Neuronal stem cell (in vitro differentiated cells): ENCODE data around the gene SCNN1B.

Experiments used
- DNase-seq: peaks from one replicate; pipeline ENCODE4 v3.0.0-alpha.2; 2013; ENCODE audit warnings: low spot score
- H2AFZ ChIP-seq: one replicate; pipeline ENCODE4 v1.6.1; 2013; ENCODE audit warnings: mild to moderate bottlenecking, low read length, inconsistent platforms
- H2AK5ac ChIP-seq: 2 replicates; pipeline ENCODE4 v1.6.1; 2013; ENCODE audit warnings: low read depth, mild to moderate bottlenecking, inconsistent platforms, low read length, moderate library complexity, mixed read lengths
- H2BK120ac ChIP-seq: 2 replicates; pipeline ENCODE4 v1.6.1; 2013; ENCODE audit warnings: low read depth, mild to moderate bottlenecking, inconsistent platforms, low read length, moderate library complexity, mixed read lengths
- H2BK12ac ChIP-seq: one replicate; pipeline ENCODE4 v1.6.1; 2013; ENCODE audit warnings: low read length, inconsistent platforms
- H2BK15ac ChIP-seq: 2 replicates; pipeline ENCODE4 v1.6.1; 2013; ENCODE audit warnings: mild to moderate bottlenecking, low read length, inconsistent platforms, mixed read lengths
- H2BK5ac ChIP-seq: one replicate; pipeline ENCODE4 v1.6.1; 2013; ENCODE audit warnings: inconsistent platforms, mild to moderate bottlenecking, low read length, moderate library complexity
- H3K14ac ChIP-seq: one replicate; pipeline ENCODE4 v1.6.1; 2013; ENCODE audit warnings: low read length, inconsistent platforms
- H3K18ac ChIP-seq: 2 replicates; pipeline ENCODE4 v1.6.1; 2013; ENCODE audit warnings: low read length, inconsistent platforms
- H3K23ac ChIP-seq: 2 replicates; pipeline ENCODE4 v1.6.1; 2013; ENCODE audit warnings: low read depth, mild to moderate bottlenecking, mixed read lengths, low read length, inconsistent platforms; ENCODE audit not compliant: poor library complexity
- H3K27ac ChIP-seq: replicated peaks from 3 replicates; pipeline ENCODE4 v1.5.1; 2013; ENCODE audit warnings: low read length, inconsistent platforms
- H3K27me3 ChIP-seq, 3 experiments: 2 replicates each; pipeline ENCODE4 v1.6.1; 2013; ENCODE audit warnings: low read length in 3 of 3, mild to moderate bottlenecking in 2 of 3, inconsistent platforms in 1 of 3, low read depth in 1 of 3, mixed read lengths in 1 of 3, moderate library complexity in 1 of 3; ENCODE audit not compliant: control insufficient read depth in 3 of 3, insufficient read depth in 3 of 3
- H3K36me3 ChIP-seq, 2 donors: replicated peaks in 1 of 2; 2 replicates each; pipeline ENCODE4 v1.6.1; 2013; ENCODE audit warnings: low read length in 2 of 2; ENCODE audit not compliant: control insufficient read depth in 2 of 2, insufficient read depth in 2 of 2
- H3K4ac ChIP-seq: 2 replicates; pipeline ENCODE4 v1.6.1; 2013; ENCODE audit warnings: inconsistent platforms, mild to moderate bottlenecking, low read length, moderate library complexity
- H3K4me1 ChIP-seq, 2 donors: 1 replicate in 1 of 2; 2 replicates in 1 of 2; pipeline ENCODE4 v1.6.1; 2013; ENCODE audit warnings: low read length in 2 of 2, low read depth in 1 of 2; ENCODE audit not compliant: control insufficient read depth in 2 of 2, insufficient read depth in 1 of 2
- H3K4me2 ChIP-seq: one replicate; pipeline ENCODE4 v1.6.1; 2013; ENCODE audit warnings: mild to moderate bottlenecking, low read length, inconsistent platforms; ENCODE audit not compliant: insufficient read depth, poor library complexity, severe bottlenecking
- H3K4me3 ChIP-seq, 2 donors: 2 replicates each; pipeline ENCODE4 v1.5.1; 2013; ENCODE audit warnings: low read length in 2 of 2, mild to moderate bottlenecking in 2 of 2, inconsistent platforms in 1 of 2, moderate library complexity in 1 of 2
- H3K79me1 ChIP-seq: one replicate; pipeline ENCODE4 v1.6.1; 2013; ENCODE audit warnings: low read depth, mild to moderate bottlenecking, inconsistent platforms, low read length, moderate library complexity
- H3K9ac ChIP-seq: one replicate; pipeline ENCODE4 v1.6.1; 2013; ENCODE audit warnings: mild to moderate bottlenecking, low read depth, low read length, inconsistent platforms; ENCODE audit not compliant: poor library complexity
- H3K9me3 ChIP-seq, 2 donors: replicated peaks in 1 of 2; 2 replicates each; pipeline versions ENCODE3 to v1.6.1; 2013; ENCODE audit warnings: low read length in 2 of 2, mild to moderate bottlenecking in 2 of 2, inconsistent platforms in 1 of 2, low read depth in 1 of 2, mixed read lengths in 1 of 2, moderate library complexity in 1 of 2; ENCODE audit not compliant: control insufficient read depth in 2 of 2, insufficient read depth in 1 of 2
- H4K8ac ChIP-seq: one replicate; pipeline ENCODE4 v1.6.1; 2013; ENCODE audit warnings: low read depth, mild to moderate bottlenecking, inconsistent platforms, low read length, moderate library complexity
- H4K91ac ChIP-seq: one replicate; pipeline ENCODE4 v1.6.1; 2013; ENCODE audit warnings: low read length, low read depth, mild to moderate bottlenecking, inconsistent platforms; ENCODE audit not compliant: poor library complexity
- WGBS, 2 donors: extraction: QIAGEN DNeasy Blood & Tissue Kit; methylation state at CpG; one replicate each; pipeline ENCODE4 v1.1.7; 2013; ENCODE audit warnings: missing lambda C conversion rate in 2 of 2, mixed read lengths in 1 of 2; ENCODE audit not compliant: insufficient read length in 2 of 2, insufficient replicate concordance in 1 of 2; ENCODE audit errors: extremely low coverage in 2 of 2; 5-methylcytosine and 5-hydroxymethylcytosine counted together

The SCNN1B gene

DNA sequence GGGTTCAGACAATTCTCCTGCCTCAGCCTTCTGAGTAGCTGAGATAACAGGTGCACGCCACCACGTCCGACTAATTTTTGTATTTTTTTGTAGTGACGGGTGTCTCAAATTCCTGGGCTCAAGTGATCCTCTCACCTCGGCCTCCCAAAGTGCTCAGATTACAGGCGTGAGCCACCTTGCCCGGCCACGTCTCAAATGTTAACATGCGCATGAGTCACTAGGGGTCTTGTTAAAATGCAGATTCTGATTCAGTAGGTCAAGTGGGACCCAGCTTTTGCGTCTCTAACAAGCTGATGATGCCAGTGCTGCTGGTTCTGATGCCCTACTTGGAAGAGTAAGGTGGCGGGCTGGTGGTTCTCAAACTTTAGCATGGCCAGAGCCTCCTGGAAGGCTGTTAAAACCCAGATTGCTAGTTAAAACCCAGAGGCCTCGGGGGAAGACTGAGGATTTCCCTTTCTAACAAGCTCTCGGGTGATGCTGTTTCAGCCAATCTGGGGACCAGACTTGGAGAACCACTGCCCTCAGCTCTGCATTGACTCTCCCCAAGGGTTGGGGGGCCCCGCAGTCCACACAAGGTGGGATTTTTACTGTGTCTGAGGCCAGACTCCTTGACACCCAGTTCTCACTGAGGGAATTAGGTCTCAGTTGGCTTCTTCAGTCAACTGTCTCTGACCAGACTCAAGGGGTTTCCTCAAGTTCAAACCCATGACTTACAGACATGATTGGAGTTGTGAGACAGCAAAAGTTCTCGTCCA lies 17.9 kb downstream of the SCNN1B start:
- Histone ChIP-seq H3K14ac (no peak overlapping the region), H3K4me2 (no peak overlapping the region), H2BK120ac (no peak overlapping the region), H3K23ac (no peak overlapping the region), H3K9ac (no peak overlapping the region), H4K8ac (no peak overlapping the region), H3K27me3 (no peaks in the 10 kb centered on the region), H3K4me1 (no peaks in the 10 kb centered on the region), H3K79me1 (no peaks in the 10 kb centered on the region), H2BK12ac (no peak overlapping the region), H3K18ac (no peak overlapping the region), H2AK5ac (no peak overlapping the region), H2BK15ac (no peak overlapping the region), H3K4me3 (no peak overlapping the region), H3K36me3 (no peaks in the 10 kb centered on the region), H2AFZ (no peak overlapping the region), H3K9me3 (no peaks in the 10 kb centered on the region), H2BK5ac (peak overlapping the region; percentile 45), H4K91ac (no peak overlapping the region), H3K4ac (no peak overlapping the region), H3K27ac (no peak overlapping the region)
- no peak for DNase-seq
- no CpG with 5 or more reads among the region's 15 CpGs for WGBS, 2 donors

- Histone ChIP-seq H3K14ac (no peak overlapping the region), H3K18ac (no peak overlapping the region), H3K9ac (no peak overlapping the region), H3K23ac (no peak overlapping the region), H2AK5ac (no peak overlapping the region), H2BK120ac (no peak overlapping the region), H2BK5ac (peak overlapping the region; percentile 45), H3K4me1 (no peaks in the 10 kb centered on the region), H4K91ac (no peak overlapping the region), H2AFZ (no peak overlapping the region), H3K79me1 (no peaks in the 10 kb centered on the region), H3K27me3 (no peaks in the 10 kb centered on the region), H3K4me2 (no peak overlapping the region), H3K4me3 (no peak overlapping the region), H3K27ac (no peak overlapping the region), H2BK15ac (no peak overlapping the region), H3K36me3 (no peaks in the 10 kb centered on the region), H2BK12ac (no peak overlapping the region), H3K9me3 (no peaks in the 10 kb centered on the region), H4K8ac (no peak overlapping the region), H3K4ac (no peak overlapping the region)
- no CpG with 5 or more reads among the region's 7 CpGs for WGBS, 2 donors
- DNase-seq: no peak
Observed at GRCh38 chr16:23320693-23321092, 18.6 kb downstream of the SCNN1B start.

DNA sequence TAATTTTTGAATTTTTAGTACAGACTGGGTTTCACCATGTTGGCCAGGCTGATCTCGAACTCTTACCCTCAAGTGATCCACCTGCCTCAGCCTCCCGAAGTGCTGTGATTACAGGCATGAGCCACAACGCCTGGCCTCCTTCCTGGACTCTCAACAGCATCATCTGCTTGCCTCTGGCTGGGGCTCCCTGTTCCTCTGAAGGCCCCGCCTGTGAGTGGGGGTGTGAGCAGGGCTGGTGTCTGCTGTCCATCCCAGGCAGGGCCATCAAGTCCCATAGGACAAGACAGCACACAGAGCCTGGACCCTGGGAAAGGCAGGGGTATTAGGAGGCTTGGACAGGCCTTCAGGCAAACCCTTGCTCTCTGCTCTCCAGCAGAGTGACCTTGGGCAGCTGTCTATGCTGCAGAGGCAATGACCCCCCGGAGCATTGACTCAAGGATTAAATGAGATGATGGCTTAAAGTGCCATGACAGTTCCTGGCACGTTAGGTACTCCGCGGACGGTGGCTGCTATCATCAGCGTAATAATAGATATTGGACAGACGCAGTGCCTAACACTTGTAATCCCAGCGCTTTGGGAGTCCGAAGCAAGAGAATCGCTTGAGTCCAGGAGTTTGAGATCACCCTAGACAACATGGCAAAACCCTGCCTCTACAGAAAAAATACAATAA lies 19.2 kb downstream of the SCNN1B start:
- no peak overlapping the region for H2AFZ ChIP-seq
- DNase-seq: no peak
- H3K18ac ChIP-seq: no peak overlapping the region
- no peak overlapping the region for H2AK5ac ChIP-seq
- no peaks in the 10 kb centered on the region for H3K9me3 ChIP-seq
- H3K9ac ChIP-seq: peak overlapping the region; percentile 12
- no peak overlapping the region for H3K4me2 ChIP-seq
- H3K4ac ChIP-seq: no peak overlapping the region
- no peaks in the 10 kb centered on the region for H3K27me3 ChIP-seq
- H2BK5ac ChIP-seq: no peak overlapping the region
- WGBS, 2 donors: no CpG with 5 or more reads among the region's 14 CpGs
- H3K4me1 ChIP-seq: no peaks in the 10 kb centered on the region
- no peak overlapping the region for H2BK12ac ChIP-seq
- peak overlapping the region; percentile 74 for H2BK120ac ChIP-seq
- no peak overlapping the region for H4K91ac ChIP-seq
- H3K27ac ChIP-seq: no peak overlapping the region
- no peaks in the 10 kb centered on the region for H3K79me1 ChIP-seq
- no peak overlapping the region for H3K14ac ChIP-seq
- no peaks in the 10 kb centered on the region for H3K36me3 ChIP-seq
- no peak overlapping the region for H2BK15ac ChIP-seq
- no peak overlapping the region for H3K23ac ChIP-seq
- no peak overlapping the region for H4K8ac ChIP-seq
- H3K4me3 ChIP-seq: no peak overlapping the region

GRCh38 chr16:23323224-23324030 lies 21.3 kb downstream of the SCNN1B start:
- H3K18ac ChIP-seq: no peak overlapping the region
- H3K14ac ChIP-seq: no peak overlapping the region
- no peak overlapping the region for H3K4me3 ChIP-seq
- no peak overlapping the region for H3K27ac ChIP-seq
- no peak overlapping the region for H2BK5ac ChIP-seq
- H2BK15ac ChIP-seq: no peak overlapping the region
- no peak overlapping the region for H3K9ac ChIP-seq
- H3K9me3 ChIP-seq: no peaks in the 10 kb centered on the region
- no peak for DNase-seq
- H2AK5ac ChIP-seq: no peak overlapping the region
- H3K27me3 ChIP-seq: no peaks in the 10 kb centered on the region
- no peaks in the 10 kb centered on the region for H3K4me1 ChIP-seq
- H3K23ac ChIP-seq: no peak overlapping the region
- no peak overlapping the region for H2BK12ac ChIP-seq
- no CpG with 5 or more reads among the region's 1 CpG for WGBS, 2 donors
- H2AFZ ChIP-seq: no peak overlapping the region
- no peak overlapping the region for H4K91ac ChIP-seq
- no peaks in the 10 kb centered on the region for H3K79me1 ChIP-seq
- no peak overlapping the region for H3K4me2 ChIP-seq
- no peak overlapping the region for H2BK120ac ChIP-seq
- H3K36me3 ChIP-seq: no peaks in the 10 kb centered on the region
- H3K4ac ChIP-seq: no peak overlapping the region
- H4K8ac ChIP-seq: no peak overlapping the region
